Osteoblast (primary cell): ENCODE results near the gene MSL2. TPM values are rescaled to one million over a fixed set of nuclear protein-coding genes. Genes with fewer than 3 reads are reported as not detected.
"Not testable (repeated sequence)": the region's sequence is repeated elsewhere in the genome, so short reads cannot be mapped to it uniquely, and the experiment has no call there.

Experiments used
- DNase-seq: peaks from one replicate; pipeline ENCODE4 v3.0.0; 2011; ENCODE audit warnings: low spot score, mixed read lengths; ENCODE audit not compliant: insufficient read length; ENCODE audit errors: missing footprints
- H2AFZ ChIP-seq: 2 replicates; pipeline ENCODE4 v1.6.0; 2011; ENCODE audit warnings: mild to moderate bottlenecking, low read length
- H3K27ac ChIP-seq: 2 replicates; pipeline ENCODE4 v1.5.1; 2011; ENCODE audit warnings: mild to moderate bottlenecking, low read depth, low read length, moderate library complexity
- H3K27me3 ChIP-seq: 2 replicates; pipeline ENCODE4 v1.6.0; 2012; ENCODE audit warnings: mild to moderate bottlenecking, control low read depth, inconsistent platforms, low read length, moderate library complexity; ENCODE audit not compliant: insufficient read depth
- H3K36me3 ChIP-seq: 2 replicates; pipeline ENCODE4 v1.5.1; 2011; ENCODE audit warnings: mild to moderate bottlenecking, low read length, control low read depth, moderate library complexity; ENCODE audit not compliant: insufficient read depth
- H3K4me1 ChIP-seq: 2 replicates; pipeline ENCODE4 v1.5.1; 2011; ENCODE audit warnings: mild to moderate bottlenecking, low read length, control low read depth, moderate library complexity; ENCODE audit not compliant: insufficient read depth
- H3K4me2 ChIP-seq: 2 replicates; pipeline ENCODE4 v1.6.0; 2011; ENCODE audit warnings: mild to moderate bottlenecking, low read length; ENCODE audit not compliant: insufficient read depth
- H3K4me3 ChIP-seq: fragments of 200-600 bp; sonication (generic); 3 replicates; pipeline ENCODE4 v1.5.1; 2012; ENCODE audit warnings: mild to moderate bottlenecking, low read length, inconsistent platforms; ENCODE audit not compliant: insufficient read depth
- H3K79me2 ChIP-seq: 2 replicates; pipeline ENCODE4 v1.6.0; 2012; ENCODE audit warnings: mild to moderate bottlenecking, low read length, control low read depth, inconsistent platforms; ENCODE audit not compliant: insufficient read depth
- H3K9me3 ChIP-seq: 2 replicates; pipeline ENCODE4 v1.5.1; 2011; ENCODE audit warnings: low read depth, low read length, control low read depth
- H4K20me1 ChIP-seq: 2 replicates; pipeline ENCODE4 v1.6.0; 2012; ENCODE audit warnings: mild to moderate bottlenecking, low read length, control low read depth; ENCODE audit not compliant: insufficient read depth
- total RNA-seq: library from RNA; depleted of rRNA; stranded (reverse); fragments of >200 nt; gene quantifications from 2 replicates; pipeline ENCODE4 v1.2.3, GENCODE V29; 2012
- TF ChIP-seq, protein P1 (sequence below): IDR thresholded peaks from 2 replicates; pipeline ENCODE4 v1.5.1; 2011; ENCODE audit warnings: mild to moderate bottlenecking, low read depth, low read length, moderate library complexity; ENCODE audit errors: extremely low read depth

Gene MSL2
- total RNA-seq, 1 donor, result 18.5 TPM

DNA sequence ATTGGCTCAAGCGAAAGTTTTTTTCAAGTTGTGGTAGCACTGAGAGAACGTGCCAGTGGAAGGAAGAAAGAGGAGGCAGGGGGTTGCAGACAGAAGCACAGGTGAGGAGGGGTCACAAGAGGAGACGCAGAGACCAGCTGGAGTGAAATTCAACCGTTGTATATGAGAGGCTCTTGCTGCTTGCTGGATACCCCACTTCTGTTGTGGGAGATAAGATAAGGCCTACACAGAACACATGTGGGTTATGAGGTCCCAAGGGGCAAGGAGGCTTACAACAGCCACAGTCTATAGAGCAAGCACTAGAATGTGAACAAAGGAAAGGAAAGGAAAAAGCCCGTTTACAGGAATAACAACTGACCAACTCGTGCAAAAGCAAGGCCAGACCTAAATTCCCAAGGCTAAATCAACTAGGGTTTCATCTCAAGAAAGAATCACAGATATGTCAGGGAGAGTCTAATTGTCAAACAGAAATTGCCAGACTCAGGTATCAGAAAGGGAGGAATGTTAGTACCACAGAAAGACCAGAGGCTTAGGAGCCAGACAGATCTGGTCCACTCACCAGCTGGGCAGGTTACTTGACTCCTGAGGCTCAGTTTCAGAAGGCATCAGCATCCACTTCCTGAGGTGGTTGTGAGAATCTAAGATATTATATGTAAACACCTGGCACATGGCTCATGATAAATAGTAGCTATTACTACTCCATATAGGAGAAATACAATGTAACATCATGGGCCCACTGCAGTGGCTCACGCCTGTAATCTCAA is 60.9 kb downstream of the MSL2 start:
- no peak overlapping the region for H3K27ac ChIP-seq
- no peak overlapping the region for H3K4me2 ChIP-seq
- H3K79me2 ChIP-seq, result no peaks in the 10 kb centered on the region
- H3K4me1 ChIP-seq, result no peaks in the 10 kb centered on the region
- TF ChIP-seq, protein P1, sequence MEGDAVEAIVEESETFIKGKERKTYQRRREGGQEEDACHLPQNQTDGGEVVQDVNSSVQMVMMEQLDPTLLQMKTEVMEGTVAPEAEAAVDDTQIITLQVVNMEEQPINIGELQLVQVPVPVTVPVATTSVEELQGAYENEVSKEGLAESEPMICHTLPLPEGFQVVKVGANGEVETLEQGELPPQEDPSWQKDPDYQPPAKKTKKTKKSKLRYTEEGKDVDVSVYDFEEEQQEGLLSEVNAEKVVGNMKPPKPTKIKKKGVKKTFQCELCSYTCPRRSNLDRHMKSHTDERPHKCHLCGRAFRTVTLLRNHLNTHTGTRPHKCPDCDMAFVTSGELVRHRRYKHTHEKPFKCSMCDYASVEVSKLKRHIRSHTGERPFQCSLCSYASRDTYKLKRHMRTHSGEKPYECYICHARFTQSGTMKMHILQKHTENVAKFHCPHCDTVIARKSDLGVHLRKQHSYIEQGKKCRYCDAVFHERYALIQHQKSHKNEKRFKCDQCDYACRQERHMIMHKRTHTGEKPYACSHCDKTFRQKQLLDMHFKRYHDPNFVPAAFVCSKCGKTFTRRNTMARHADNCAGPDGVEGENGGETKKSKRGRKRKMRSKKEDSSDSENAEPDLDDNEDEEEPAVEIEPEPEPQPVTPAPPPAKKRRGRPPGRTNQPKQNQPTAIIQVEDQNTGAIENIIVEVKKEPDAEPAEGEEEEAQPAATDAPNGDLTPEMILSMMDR, result no peak
- no peaks in the 10 kb centered on the region for H3K27me3 ChIP-seq
- peak; percentile 10 for DNase-seq
- H3K9me3 ChIP-seq, result no peaks in the 10 kb centered on the region
- H2AFZ ChIP-seq, result no peak overlapping the region
- H4K20me1 ChIP-seq, result no peaks in the 10 kb centered on the region
- H3K36me3 ChIP-seq, result no peaks in the 10 kb centered on the region
- no peak overlapping the region for H3K4me3 ChIP-seq

DNA sequence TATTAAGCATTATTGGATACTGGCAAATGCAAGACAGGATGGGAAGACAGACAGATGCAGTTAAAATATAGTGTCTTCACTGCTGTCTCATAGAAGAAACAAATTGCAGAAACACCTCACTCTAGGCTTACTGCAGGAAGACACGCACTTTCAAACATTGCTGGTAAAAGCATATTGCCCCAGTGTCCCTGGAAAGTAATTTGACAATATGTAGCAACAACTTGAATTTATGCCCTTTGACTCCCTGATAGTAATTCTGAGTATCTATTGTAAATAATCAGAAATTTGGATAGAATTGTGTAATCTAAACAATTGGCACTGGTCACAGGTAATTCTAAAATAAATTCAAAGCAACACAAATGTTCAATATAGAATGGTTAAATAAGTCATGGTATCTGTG is 62.0 kb downstream of the MSL2 start:
- H3K27me3 ChIP-seq, result no peaks in the 10 kb centered on the region
- no peak overlapping the region for H3K4me3 ChIP-seq
- no peak for DNase-seq
- no peaks in the 10 kb centered on the region for H3K4me1 ChIP-seq
- no peaks in the 10 kb centered on the region for H3K36me3 ChIP-seq
- no peaks in the 10 kb centered on the region for H3K9me3 ChIP-seq
- TF ChIP-seq, protein P1, result no peak
- H4K20me1 ChIP-seq, result no peaks in the 10 kb centered on the region
- H3K79me2 ChIP-seq, result no peaks in the 10 kb centered on the region
- H2AFZ ChIP-seq, result no peak overlapping the region
- no peak overlapping the region for H3K4me2 ChIP-seq
- no peak overlapping the region for H3K27ac ChIP-seq

DNA sequence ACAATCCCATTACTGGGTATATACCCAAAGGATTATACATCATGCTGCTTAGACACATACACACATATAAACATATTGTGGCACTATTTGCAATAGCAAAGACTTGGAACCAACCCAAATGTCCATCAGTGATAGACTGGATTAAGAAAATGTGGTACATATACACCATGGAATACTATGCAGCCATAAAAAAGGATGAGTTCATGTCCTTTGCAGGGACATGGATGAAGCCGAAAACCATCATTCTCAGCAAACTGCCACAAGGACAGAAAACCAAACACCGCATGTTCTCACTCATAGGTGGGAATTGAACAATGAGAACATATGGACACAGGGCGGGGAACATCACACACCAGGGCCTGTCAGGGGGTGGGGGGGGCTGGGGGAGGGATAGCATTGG is 64.5 kb downstream of the MSL2 start:
- not testable (repeated sequence) for H3K4me1 ChIP-seq, H3K27me3 ChIP-seq, DNase-seq, H3K9me3 ChIP-seq, H4K20me1 ChIP-seq, H3K4me3 ChIP-seq, H3K27ac ChIP-seq, H3K4me2 ChIP-seq, H2AFZ ChIP-seq, H3K36me3 ChIP-seq, H3K79me2 ChIP-seq

DNA sequence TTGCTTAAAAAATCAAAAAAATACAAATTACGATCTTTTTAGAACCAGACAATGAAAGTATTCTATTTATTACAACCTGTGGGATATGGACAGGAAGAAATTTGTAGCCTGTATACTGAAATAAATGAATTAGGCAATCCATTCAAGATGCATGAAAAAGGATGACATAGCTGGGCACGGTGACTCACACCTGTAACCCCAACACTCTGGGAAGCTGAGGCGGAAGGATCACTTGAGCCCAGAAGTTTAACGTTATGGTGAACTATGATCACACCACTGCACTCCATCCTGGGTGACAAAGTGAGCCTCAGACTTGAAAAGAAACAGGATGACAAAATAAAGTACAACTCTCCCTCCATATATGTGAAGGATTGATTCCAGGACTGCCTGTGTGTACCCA is 74.1 kb downstream of the MSL2 start:
- H3K4me1 ChIP-seq, result no peaks in the 10 kb centered on the region
- no peak overlapping the region for H3K4me3 ChIP-seq
- no peak overlapping the region for H3K4me2 ChIP-seq
- no peak overlapping the region for H2AFZ ChIP-seq
- TF ChIP-seq, protein P1, result no peak
- H3K27me3 ChIP-seq, result no peaks in the 10 kb centered on the region
- no peak overlapping the region for H3K27ac ChIP-seq
- H4K20me1 ChIP-seq, result no peaks in the 10 kb centered on the region
- H3K9me3 ChIP-seq, result no peaks in the 10 kb centered on the region
- no peak for DNase-seq
- H3K79me2 ChIP-seq, result no peaks in the 10 kb centered on the region
- H3K36me3 ChIP-seq, result peaks cover 3% of the 10 kb centered on the region
